Measurements from ENCODE around the gene OSBPL6.
A peak's percentile ranks its signal among the peaks of the same experiment; 100 is the strongest.

The OSBPL6 gene

DNA sequence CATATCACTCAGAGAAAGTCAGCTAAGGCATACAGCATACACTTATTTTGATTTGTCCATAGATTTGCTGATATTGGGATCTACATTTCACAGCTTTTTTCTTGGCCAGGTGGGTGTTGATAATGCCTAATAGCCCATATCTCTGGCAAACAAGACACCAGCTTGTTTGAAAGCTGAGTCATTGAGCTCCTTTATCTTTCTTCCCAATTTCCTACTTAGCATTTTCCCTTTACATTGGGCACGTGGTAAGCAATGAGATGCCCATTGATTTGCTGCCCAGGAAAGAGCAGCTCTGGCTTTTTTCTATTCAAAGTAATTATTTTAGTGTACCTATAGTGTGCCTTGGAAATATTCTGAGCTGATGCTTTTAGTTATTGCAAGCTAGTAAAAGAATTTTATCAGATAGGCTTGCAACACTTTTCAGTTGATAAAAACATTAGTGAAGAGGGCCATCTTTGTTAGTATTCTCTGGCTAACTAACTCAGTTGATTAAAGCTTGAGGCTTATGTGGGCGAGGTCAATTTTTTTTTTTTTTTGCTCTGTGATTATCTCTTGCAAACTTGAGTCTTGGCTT lies 79.6 kb downstream of the OSBPL6 start:
- no peak for DNase-seq (ENCODE audit: low spot score)

DNA sequence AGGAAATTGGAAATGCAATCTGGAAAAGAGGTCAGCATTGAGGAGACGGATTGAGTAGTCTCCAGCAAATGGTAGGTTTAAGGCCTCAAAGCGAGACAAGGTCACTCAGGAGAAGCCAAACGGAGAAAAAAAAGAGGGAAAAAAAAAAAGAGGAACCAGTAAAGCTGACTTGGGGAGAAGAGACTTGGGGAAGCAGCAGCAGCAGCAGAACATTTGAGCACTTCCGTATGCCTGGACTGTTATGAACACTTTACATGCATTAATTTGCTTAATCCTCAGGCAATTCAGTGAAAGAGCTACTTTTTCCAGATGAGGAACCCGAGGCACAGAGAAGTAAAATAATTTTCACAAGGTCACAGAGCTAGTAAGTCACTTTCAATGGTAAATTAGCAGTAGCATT lies 81.3 kb downstream of the OSBPL6 start:
- DNase-seq (ENCODE audit: low spot score), result no peak

DNA sequence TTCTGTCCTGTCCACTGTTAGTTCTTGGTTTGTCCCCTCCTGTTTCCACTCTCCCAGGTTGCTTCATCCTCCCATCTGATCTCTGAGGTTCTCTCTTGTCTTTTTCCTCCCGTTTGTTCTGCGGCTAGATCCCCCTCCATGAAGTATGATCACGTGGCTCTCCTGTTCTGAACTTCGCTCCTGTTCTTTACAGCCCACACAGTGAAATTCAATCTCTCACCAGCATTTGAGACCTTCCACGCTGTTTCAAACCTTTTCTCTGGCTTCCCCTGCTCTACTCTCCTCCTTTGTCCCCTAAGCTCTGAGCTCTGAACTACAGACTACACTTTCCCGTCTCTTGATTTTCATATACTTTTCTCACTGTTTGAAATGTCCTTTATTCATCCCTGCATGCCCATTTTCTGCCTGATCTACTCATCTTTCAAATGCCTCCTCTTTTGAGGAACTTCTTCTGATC lies 83.5 kb downstream of the OSBPL6 start:
- no peak for DNase-seq (ENCODE audit: low spot score)

DNA sequence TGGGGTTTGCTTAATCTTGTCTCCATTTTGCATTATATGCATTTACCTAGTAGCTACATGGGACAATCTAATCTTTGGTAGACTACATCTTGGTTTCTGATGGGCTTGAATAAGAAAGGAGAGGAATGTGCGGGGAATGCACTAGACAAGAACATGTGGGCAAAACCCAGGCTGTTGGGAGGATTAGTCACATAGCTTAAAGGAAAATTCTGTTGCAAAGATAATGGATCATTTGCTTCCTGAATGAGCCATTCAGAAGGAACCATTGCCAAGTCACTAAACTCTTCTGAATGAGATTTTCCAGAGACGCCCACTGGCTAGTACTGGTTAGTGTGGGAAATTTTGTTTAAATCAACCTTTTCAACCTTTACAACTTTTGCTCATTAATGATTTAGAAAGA lies 84.8 kb downstream of the OSBPL6 start:
- DNase-seq (ENCODE audit: low spot score), result no peak

DNA sequence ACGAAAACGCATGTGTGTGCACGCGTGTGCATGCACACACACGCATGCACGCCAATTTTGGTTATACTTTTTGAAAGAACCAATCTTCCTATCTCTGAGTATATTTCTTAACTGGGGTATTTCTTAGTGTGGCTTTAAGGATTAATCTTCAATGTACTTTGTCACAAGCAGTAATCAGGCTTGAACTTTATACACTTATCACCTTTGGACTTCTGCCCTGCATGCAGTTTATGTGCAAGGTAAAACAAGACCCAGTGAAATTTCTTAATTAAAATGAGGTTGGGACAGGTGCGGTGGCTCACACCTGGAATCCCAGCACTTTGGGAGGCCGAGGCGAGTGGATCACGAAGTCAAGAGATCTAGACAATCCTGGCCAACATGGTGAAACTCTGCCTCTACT lies 85.3 kb downstream of the OSBPL6 start:
- DNase-seq (ENCODE audit: low spot score), result no peak

DNA sequence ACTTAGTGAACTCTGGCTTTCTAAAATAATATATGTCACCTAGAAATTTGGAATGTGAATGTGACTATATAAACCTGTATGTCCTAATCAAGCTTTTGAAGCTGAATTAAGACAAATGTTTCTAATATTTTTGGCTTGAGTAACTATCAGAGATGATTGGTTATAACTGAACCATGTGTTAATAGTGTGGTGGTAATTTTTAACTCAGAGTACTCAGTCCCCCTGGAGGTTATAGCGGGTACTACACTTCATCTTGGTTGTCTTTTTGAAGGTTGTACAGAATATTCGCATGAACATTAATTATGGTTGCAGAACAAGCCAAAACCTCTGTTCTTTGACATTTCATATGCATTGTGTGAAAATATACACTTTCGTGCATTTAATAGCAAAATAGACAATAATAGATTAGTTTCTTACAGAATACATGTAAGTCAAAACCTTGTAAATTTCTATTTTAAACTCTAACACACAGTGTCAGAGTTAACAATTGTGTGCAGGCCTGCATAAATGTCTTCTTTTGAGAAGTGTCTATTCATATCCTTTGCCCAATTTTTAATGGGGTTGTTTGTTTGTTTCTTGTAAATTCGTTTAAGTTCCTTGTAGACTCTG lies 86.0 kb downstream of the OSBPL6 start:
- DNase-seq (ENCODE audit: low spot score), result peak; percentile 56

DNA sequence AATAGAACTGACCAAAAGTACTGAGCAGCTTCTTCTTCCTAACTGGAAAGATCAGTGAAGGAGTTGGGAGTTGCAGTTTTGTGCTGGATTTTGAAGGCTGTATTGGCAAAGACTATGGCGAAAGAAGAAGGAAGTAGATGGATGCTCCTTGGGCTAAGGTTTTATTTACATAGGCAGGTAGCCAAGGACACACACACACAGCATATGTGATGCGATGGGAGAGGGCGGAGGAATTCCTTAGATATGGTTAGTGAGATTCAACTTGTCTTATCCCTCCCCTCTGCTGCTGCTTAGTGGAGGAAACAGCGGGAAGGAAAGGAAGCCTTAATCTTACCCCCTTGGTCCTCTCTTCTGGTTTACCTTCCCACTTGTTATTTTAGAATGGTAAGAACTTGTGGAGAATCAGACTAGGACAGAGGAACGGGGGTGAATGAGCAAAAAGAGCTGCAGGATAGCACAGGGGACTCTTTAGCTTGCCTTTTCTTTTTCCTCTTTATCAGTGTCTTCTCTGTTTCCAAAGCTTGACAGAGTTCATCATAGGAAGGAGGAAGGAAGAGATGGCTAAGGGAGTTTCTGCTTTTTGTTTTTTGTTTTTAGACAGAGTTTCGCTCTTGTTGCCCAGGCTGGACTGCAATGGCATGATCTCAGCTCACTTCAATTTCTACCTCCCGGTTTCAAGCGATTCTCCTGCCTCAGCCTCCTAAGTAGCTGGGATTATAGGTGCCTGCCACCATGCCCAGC lies 87.9 kb downstream of the OSBPL6 start:
- no peak for DNase-seq (ENCODE audit: low spot score)

DNA sequence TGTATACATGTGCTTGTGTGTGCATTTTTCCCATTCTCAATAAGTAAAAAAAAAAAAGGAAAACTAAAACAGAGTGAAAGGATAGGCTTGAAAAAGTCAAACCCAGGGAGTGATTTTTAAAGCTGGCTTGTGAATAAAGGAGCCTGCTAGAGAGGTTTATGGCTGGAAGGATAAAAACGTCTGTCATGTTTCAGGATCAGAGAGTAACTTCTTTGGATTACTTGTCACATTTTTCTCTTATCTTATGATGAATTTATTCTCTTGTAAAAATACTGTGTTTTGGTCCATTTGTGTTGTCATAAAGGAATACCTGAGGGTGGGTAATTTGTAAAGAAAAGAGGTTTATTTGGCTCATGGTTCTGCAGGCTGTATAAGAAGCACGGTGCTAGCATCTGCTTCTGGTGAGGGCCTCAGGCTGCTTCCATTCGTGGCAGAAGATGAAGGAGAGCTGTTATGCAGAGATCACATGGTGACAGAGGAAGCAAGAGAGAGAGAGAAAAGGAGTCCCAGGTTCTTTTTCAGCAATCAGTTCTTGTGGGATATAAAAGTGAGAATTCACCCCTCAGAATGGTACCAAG lies 89.1 kb downstream of the OSBPL6 start:
- DNase-seq (ENCODE audit: low spot score), result no peak

DNA sequence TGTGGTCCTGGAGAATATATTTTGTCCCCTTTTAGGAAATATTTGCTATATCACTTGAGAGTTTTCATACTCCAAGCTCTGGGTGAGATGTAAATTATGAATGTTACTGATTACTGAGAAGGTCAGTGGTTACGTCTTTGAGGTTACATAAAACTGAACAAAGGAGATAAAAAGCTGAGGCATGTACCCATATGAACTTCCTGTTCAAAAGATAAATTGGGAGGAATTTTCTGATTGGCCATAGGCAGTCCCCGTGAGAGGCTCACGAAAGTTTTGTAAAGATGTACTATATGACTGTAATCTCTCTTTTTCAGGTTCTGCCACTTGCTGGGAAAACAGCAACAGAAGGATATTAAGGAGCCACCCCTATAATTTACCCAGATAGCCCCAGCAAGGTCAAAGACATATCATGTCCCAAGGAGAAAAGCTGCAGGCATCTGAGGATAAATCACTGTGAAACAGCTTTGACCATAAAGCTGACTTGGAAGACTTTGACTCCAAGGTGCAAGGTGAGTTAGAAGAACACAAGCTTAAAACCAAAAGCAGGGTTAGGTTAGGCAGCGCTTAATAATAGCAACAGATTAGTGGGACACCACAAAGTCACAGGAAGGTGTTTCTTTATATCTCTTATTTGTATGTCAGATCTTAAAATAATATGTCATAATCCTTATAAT lies 90.4 kb downstream of the OSBPL6 start:
- DNase-seq (ENCODE audit: low spot score), result no peak

DNA sequence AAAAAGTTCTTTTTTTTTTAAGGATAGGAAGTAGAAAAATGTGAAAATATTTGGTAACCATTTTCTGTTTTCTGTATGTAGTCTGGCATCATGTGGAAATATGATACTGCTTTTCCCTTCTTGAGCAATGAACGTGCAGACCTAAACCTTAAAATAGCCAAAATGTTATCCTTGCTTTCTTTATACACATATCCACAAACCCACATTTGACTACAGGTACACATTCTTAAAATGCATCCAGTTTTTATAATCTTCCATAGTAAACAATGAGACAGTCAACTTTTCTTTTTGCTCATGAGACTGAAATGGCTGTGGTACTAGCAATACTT lies 90.9 kb downstream of the OSBPL6 start:
- DNase-seq (ENCODE audit: low spot score), result no peak

DNA sequence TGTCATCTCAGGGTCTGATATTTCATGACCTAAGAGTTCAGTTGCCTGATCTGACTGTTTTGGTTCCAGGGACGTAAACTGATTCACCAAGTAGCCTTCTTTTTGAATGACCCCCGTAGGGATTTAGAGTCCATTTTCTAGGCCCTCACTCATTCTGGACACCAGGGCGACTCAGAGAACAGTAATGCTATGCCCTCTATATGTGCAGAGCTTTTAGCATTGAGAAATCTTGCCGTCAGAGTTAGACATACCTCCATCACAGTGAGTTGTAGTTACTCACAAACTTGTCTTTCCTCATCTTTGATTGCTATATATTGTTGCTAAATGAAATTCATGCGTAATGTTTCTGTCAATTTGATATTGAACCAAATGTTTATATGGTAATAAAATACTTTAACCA lies 92.3 kb downstream of the OSBPL6 start:
- no peak for DNase-seq (ENCODE audit: low spot score)

DNA sequence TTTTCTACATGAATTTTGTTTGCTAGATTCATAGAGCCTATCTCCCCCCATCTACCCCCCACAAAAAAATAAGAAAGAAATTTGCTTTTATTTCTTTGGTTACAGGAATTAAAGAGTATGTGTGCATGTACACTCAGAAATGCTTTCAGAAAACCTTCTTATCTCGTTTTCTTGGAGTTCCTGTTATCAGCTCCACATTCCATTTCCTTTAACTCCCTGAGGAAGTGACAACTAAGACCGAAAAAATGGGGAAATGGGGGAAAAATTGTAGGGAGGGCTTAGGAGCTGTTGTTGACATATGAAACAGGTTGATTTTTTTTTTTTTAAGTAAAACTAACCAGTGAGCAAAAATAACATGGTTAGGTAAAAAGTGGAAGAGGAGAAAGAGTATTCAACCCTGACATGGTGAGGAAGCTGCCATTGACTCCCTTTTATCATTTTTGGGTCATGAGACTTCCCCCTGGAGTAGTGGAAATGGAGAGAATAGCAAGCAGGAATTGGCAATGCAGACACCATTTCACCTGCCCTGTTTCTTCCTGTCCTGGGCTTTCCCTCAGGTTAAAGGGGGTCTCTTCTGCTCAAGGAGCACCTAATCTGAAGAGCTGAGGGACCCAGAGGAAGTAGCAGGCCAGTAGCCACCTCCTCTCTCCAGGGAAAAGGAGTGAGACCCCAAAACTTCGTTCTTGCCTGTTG lies 93.5 kb downstream of the OSBPL6 start:
- DNase-seq (ENCODE audit: low spot score), result no peak

DNA sequence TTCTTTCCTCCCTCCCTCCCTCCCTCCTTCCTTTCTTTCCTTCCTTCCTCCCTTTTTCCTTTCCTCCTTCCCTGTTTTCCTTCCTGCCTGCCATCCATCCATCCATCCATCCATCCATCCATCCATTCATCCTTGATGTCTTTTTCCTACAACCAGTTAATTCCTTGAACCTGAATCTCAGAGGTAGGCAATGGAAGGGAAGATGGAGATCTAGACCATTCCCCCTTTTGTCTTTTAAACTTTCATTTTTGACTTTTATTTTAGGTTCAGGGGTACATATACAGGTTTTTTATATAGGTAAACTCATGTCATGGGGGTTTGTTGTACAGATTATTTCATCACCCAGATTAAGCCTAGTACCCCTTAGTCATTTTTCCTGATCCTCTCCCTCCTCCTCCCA lies 97.4 kb downstream of the OSBPL6 start:
- DNase-seq (ENCODE audit: low spot score), result no peak

DNA sequence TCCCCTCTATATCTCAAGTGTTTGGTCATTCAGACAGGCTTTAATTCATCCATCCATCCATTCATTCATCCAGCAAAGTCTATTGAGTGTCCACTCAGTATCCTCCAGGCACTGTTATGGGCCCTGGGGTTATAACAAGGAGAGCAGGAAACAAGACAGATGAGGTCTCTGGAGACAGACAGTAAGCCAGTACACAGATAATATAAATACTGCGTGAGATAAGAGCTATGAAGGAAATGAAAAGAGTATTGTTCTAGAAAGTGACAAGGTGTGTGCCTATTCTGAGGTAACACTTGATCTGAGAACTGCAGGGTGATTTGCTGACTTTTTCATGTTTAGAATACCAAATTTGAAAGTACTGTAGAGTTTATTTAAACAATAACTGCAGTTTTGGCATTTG lies 98.3 kb downstream of the OSBPL6 start:
- DNase-seq (ENCODE audit: low spot score), result no peak

DNA sequence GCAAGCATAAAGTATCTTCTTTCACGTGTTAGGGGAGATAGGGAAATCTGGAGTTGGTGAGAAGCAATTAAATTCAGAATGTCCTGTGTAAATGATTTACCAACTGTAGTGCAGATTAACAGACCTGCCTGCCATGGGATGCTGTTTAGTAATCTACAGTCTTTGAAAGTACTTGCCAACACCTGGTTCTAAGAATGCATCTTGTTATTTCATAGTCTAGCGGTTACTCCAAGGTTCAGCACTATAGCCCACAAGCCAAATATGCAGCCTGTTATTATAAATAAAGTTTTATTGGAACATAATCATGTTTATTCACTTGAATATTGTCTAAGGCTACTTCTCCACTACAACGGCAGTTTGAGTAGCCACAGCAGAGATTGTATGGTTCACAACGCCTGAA lies 100.8 kb downstream of the OSBPL6 start:
- no peak for DNase-seq (ENCODE audit: low spot score)

DNA sequence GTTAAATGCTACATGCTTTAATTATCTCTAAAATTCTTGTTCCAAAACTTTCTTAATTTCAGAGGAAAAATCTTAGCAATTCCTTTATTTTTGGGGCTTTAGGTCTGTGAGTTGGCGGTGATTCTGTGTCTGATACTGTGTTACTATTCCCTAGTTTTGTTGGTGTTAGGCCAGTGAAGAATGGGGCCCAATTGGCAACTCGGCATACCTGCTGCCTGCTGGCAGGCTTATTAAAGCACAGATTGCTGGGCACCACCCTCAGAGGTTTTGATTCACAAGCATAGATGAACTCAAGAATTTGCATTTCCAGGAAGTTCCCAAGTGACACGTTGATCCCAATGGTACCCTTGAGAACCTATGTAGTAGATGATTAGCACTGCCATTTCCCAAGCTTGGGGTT lies 101.6 kb downstream of the OSBPL6 start:
- no peak for DNase-seq (ENCODE audit: low spot score)

DNA sequence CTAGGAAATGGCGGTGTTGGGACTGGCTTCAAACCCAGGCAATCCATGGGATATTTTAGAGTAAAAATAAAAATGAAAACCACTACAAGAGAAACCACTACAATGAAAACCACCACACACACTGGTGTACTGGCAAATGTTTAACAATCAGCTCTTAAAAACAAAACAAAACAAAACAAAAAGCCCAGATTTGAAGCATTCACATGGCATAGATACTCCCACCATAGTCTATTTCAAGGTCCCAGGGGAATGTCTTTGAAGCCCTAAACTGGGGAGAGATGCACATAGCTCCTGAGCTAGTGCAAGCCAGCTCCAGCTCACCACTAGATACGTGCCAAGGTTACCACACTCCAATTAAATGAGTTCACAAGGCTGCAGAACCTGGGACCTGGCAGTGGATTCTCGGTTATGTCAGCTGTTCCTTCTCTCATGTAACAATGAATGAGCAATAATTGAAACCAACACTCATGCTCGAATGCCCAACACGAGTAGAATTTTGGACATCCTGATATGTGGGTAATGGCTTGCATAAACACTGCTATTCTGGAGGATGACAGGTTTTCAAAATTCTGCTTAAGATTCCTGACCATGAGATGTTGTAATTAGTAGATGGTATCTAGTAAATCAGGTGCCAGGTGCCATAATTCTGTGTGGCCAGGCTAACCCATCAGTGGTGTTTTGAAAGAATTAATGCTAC lies 102.2 kb downstream of the OSBPL6 start:
- DNase-seq (ENCODE audit: low spot score), result no peak

DNA sequence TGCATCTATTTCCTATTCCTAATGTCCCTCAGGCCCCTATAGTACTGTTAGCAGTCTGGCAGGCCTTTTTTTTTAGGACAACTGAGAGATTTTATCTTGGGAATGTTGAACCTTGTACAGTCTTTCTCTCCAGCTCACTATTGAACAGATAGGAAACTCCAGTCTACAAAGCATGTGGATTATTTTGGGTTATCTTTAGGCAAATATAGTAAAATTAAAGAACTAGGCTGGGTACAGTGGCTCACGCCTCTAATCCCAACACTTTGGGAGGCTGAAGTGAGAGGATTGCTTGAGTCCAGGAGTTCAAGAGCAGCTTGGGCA lies 102.7 kb downstream of the OSBPL6 start:
- DNase-seq (ENCODE audit: low spot score), result no peak

DNA sequence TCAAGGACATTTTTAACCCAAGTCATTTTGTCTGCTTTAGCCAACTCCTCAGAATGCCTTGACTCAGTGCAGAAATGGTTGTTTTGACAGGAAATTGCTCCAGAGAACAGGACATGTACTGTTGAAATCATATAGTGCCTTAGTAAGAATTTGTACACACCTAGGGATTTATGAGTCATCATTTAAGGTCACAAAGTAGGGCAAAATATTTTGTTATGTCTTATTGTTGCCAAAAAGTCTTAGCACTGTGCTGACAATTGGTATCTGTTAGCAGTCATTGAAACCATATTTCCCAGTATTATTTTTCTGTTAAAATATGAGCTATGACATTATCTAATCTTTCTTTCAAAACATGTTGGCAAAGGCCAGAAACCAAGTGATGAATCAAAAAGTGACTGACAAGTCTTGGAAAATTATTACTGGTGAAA lies 104.5 kb downstream of the OSBPL6 start:
- DNase-seq (ENCODE audit: low spot score), result no peak

DNA sequence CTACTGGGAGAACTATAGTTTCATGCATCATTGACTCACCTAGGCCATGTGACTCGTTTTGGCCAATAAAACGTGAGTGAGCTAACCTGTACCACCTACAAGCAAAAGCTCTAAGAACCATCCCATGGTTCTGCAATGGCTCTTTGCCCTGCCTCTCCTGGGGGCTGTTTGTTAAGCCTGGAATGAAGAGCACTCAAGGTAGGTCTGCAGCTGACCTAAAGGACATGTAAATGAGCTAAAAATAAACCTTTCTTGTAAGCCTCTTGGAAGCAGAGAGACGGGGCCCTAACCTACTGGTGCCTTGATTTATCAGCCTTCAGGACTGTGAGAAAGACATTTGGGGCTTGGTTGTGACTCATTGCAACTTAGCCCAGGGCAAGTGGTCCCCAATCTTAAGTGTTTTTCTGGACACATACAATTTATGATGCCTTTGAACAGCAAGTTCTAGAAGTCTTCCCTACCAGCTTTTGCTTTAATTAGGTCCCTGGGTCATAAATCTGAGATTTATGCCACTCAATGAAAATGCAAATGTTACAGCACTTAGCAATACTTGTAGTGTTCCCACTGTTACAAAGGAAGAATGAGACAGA lies 107.4 kb downstream of the OSBPL6 start:
- DNase-seq (ENCODE audit: low spot score), result no peak

DNA sequence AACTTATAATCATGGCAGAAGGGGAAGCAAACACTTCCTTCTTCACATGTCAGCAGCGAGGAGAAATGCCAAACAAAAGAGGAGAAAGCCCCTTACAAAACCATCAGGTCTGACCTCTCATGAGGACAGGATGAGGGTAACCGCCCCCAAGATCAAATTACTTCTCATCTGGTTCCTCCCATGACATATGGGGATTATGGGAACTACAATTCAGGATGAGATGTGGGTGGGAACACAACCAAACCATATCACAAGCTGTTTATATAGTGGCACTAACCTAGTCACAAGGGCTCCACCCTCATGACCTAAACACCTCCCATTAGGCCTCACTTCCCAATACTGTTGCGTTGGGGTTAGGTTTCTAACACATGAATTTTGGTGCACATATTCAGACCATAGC lies 110.0 kb downstream of the OSBPL6 start:
- DNase-seq (ENCODE audit: low spot score), result no peak
